Mucosa of rectum (tissue), 2 donors: ENCODE data around the gene RHBDF1.
"Not testable (repeated sequence)": the region's sequence is repeated elsewhere in the genome, so short reads cannot be mapped to it uniquely, and the experiment has no call there.

Source experiments
- H3K27ac ChIP-seq, 2 donors: one replicate each; pipeline ENCODE4 v1.7.0; 2013; ENCODE audit warnings: inconsistent platforms in 2 of 2, low read depth in 2 of 2, low read length in 2 of 2
- H3K27me3 ChIP-seq, 2 donors: one replicate each; pipeline ENCODE4 v1.7.0; 2013; ENCODE audit warnings: low read length in 2 of 2; ENCODE audit not compliant: control insufficient read depth in 2 of 2, insufficient read depth in 2 of 2
- H3K36me3 ChIP-seq, 2 donors: one replicate each; pipeline ENCODE4 v1.7.0; 2013; ENCODE audit warnings: low read length in 2 of 2; ENCODE audit not compliant: control insufficient read depth in 2 of 2, insufficient read depth in 2 of 2
- H3K4me1 ChIP-seq, 2 donors: one replicate each; pipeline ENCODE4 v1.7.0; 2013; ENCODE audit warnings: low read length in 2 of 2, mild to moderate bottlenecking in 1 of 2; ENCODE audit not compliant: control insufficient read depth in 2 of 2, insufficient read depth in 2 of 2
- H3K4me3 ChIP-seq, 2 donors: one replicate each; pipeline ENCODE4 v1.7.0; 2013; ENCODE audit warnings: low read length in 2 of 2
- H3K9ac ChIP-seq, 2 donors: one replicate each; pipeline ENCODE4 v1.7.0; 2013; ENCODE audit warnings: low read length in 2 of 2, low read depth in 1 of 2, mild to moderate bottlenecking in 1 of 2
- H3K9me3 ChIP-seq, 2 donors: one replicate each; pipeline ENCODE4 v1.7.0; 2013; ENCODE audit warnings: low read length in 2 of 2; ENCODE audit not compliant: control insufficient read depth in 2 of 2
- donor health status: healthy.
- donor health status: Normal muscosa, but diverticular disease.

RHBDF1 gene

GRCh38 chr16:35678-36305 is 36.6 kb downstream of the RHBDF1 start:
- H3K27me3 ChIP-seq, result no peaks in the 10 kb centered on the region
- H3K4me3 ChIP-seq, result no peak overlapping the region
- H3K27ac ChIP-seq, result no peak overlapping the region
- peaks cover 13 to 16% of the 10 kb centered on the region in 2 donors for H3K4me1 ChIP-seq
- no peaks in the 10 kb centered on the region for H3K9me3 ChIP-seq
- no peaks in the 10 kb centered on the region for H3K36me3 ChIP-seq
- H3K9ac ChIP-seq, result peak overlapping the region in 1 of 2 donors; percentile 17

DNA sequence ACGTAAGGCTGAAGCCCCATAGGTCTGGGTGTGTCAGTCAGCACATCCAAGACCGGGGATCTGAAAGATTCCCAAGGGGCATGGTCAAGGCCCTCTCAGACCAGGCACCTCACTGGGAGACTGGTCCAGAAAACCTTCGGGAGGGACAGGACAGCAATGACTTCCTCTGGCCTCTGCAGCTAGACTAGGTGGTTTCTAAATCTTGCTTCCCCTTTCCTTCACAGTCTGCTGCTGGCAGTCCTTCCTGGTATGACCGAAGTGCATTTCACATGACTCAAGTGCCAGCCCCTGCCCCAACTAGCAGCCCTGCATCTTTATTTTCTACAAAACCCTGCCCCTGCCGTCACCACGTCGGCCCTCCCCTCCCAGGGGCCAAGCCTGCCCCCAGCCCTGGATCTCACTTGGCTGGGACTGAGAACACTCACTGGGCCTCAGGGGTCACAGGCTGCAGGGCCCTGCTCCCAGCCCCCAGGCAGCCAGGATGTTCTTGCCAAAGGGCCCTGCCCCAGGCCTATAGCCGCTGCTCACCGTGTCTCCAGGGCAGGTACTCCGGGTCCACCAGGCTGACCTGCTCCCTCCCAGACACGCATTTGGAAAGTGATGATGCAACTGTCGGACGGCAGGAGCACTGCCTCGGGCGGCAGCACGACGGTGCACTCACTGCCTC is 37.3 kb downstream of the RHBDF1 start:
- Histone ChIP-seq H3K4me1 (peaks cover 13 to 16% of the 10 kb centered on the region in 2 donors), H3K27me3 (no peaks in the 10 kb centered on the region), H3K36me3 (no peaks in the 10 kb centered on the region), H3K27ac (peak overlapping the region in 1 of 2 donors; percentile 61), H3K9ac (peak overlapping the region; percentile 17 to 24), H3K4me3 (peak overlapping the region in 1 of 2 donors; percentile 57), H3K9me3 (no peaks in the 10 kb centered on the region)

DNA sequence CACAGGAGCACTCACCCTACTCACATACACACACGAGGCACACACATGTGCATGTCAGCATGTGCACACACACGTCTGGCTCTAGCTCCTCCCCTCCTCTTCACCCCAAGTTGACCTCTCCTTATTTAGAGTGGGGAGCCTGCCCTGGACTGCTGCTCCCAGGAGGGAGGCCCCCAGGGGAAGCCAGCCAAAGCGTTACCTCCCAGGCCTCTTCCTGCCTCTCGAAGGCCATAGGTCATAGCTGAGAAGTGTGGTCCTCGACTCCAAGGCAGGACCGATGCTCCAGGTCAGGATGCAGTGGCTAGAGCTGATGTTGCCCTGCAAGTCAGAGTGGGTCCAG is 37.8 kb downstream of the RHBDF1 start:
- Histone ChIP-seq H3K9ac (peak overlapping the region in 1 of 2 donors; percentile 24), H3K27me3 (no peaks in the 10 kb centered on the region), H3K4me3 (peak overlapping the region in 1 of 2 donors; percentile 57), H3K27ac (peak overlapping the region; percentile 13 to 61), H3K36me3 (no peaks in the 10 kb centered on the region), H3K4me1 (peaks cover 13 to 16% of the 10 kb centered on the region in 2 donors), H3K9me3 (no peaks in the 10 kb centered on the region)

DNA sequence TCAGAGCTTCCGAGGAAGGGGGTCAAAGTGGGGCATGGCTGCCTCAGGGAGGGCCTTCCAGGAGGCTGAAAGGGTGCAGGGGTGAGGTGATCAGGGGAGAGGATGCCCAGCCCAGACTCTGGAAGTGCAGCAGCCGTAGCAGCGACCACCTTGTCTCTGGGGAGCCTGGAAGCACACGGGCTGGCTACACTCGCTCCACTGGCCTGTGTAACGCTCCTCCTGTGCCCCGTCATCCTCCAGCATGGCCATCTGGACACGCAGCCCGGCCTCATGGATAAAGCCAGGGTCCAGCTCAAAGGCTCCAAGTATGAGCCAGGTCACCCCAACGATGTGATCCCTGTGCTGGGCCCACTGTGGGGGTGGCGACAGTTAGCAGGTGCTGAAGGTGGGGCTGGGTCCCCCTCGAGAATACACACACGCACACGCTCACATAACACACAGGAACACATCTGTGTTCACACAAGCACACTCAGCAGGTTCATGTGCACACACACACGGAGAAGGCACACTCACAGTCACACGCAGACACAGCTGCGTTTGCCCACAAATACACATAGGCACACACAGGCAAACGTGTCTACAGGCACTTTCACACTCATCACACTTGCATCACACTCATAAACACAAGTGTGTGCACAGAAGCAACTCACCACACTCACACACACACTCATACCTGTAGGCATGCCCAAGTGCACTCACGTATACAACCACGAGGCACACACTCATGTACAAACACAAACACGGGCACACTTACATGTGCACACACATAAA is 38.4 kb downstream of the RHBDF1 start:
- peak overlapping the region in 1 of 2 donors; percentile 57 for H3K4me3 ChIP-seq
- no peak overlapping the region for H3K9ac ChIP-seq
- H3K4me1 ChIP-seq, result peaks cover 8 to 13% of the 10 kb centered on the region in 2 donors
- no peaks in the 10 kb centered on the region for H3K27me3 ChIP-seq
- H3K27ac ChIP-seq, result peak overlapping the region in 1 of 2 donors; percentile 61
- no peaks in the 10 kb centered on the region for H3K36me3 ChIP-seq
- no peaks in the 10 kb centered on the region for H3K9me3 ChIP-seq

GRCh38 chr16:33154-33876 is 39.1 kb downstream of the RHBDF1 start:
- H3K4me3 ChIP-seq, H3K4me1 ChIP-seq, H3K9ac ChIP-seq, H3K36me3 ChIP-seq, H3K27me3 ChIP-seq, H3K27ac ChIP-seq, H3K9me3 ChIP-seq: not testable (repeated sequence)

DNA sequence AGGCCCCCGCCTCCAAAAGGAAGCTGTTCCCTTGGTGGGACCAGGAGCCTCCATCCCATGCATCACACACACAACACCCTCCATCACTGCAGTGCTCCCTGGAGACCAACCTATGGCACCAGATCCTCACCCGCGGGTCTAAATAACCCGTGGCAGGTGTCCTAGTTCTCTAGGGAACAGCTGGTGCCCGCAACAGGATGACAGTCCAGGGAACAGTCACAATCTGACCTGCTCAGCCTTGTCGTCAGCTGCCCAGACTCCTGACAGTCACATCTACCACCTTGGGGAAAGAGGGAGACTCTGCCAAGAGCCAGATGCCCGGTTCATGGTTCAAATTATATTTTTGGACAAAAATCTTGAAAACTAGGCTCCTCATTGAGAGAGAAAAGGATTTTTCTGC is 41.8 kb downstream of the RHBDF1 start:
- not testable (repeated sequence) for H3K27ac ChIP-seq, H3K4me3 ChIP-seq

GRCh38 chr16:25926-26348 is 46.5 kb downstream of the RHBDF1 start:
- H3K27me3 ChIP-seq, H3K9ac ChIP-seq, H3K27ac ChIP-seq, H3K9me3 ChIP-seq, H3K4me1 ChIP-seq, H3K4me3 ChIP-seq, H3K36me3 ChIP-seq: not testable (repeated sequence)

More for the DNA sequence above, 41.8 kb downstream of the RHBDF1 start:
- not testable (repeated sequence) for H3K36me3 ChIP-seq, H3K9ac ChIP-seq, H3K4me1 ChIP-seq, H3K9me3 ChIP-seq, H3K27me3 ChIP-seq

DNA sequence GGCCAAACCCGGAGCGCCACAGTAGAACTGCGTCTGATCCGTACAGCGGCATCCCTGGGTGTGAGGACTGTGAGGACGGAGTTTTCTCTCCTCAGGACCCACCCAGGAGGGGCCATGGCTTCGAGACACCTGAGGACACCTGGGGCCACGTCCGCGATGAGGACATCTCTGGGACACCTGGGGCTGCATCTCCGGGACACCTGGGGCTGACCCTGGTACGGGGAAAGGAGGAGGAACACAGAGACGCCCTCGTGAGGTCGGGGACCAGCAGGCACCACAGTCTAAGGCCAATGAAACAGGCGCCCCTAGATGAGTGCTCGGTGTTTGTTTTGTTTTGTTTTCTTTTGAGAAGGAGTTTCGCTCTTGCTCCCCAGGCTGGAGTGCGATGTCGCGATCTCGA is 48.3 kb downstream of the RHBDF1 start:
- H3K9me3 ChIP-seq, H3K4me1 ChIP-seq, H3K9ac ChIP-seq, H3K36me3 ChIP-seq, H3K27me3 ChIP-seq, H3K4me3 ChIP-seq, H3K27ac ChIP-seq: not testable (repeated sequence)

- not testable (repeated sequence) for H3K4me3 ChIP-seq, H3K27ac ChIP-seq, H3K4me1 ChIP-seq, H3K9ac ChIP-seq, H3K27me3 ChIP-seq, H3K9me3 ChIP-seq, H3K36me3 ChIP-seq
Measured at GRCh38 chr16:20886-21285, 51.5 kb downstream of the RHBDF1 start.
